ENCODE results near the gene IBA57.

- TF ChIP-seq CTCF (IDR thresholded peaks at IDR 0.05) (no peak), EP300 (IDR thresholded peaks at IDR 0.05) (no peak), POLR2AphosphoS5 (IDR thresholded peaks at IDR 0.05) (no peak), POLR2A (IDR thresholded peaks at IDR 0.05) (no peak)
These were observed 44.1 kb downstream of the IBA57 start for GRCh38 chr1:228209657-228210056.
